ENCODE measurements around the gene MYADML2. TPM values are rescaled to one million over a fixed set of nuclear protein-coding genes. Genes with fewer than 3 reads are reported as not detected.

The MYADML2 gene
- total and polyA plus RNA-seq, 8 donors, result not detected

GRCh38 chr17:81922566-81923301 is 24.3 kb downstream of the MYADML2 start:
- intact Hi-C loops (cut with DNase I; ENCODE audit: low total_unique reads), result no loop called here
- DNase-seq, result no peak
- 81 to 90% (median 88%) methylated on average over 42 to 58 of the region's 58 CpGs for WGBS, 5 donors
- H3K36me3 ChIP-seq, result peaks cover 23 to 39% (median 30%) of the 10 kb centered on the region in 4 donors
- peak overlapping the region; percentile 28 to 41 (median 36) for H3K4me3 ChIP-seq
- no peaks in the 10 kb centered on the region for H3K27me3 ChIP-seq
- H3K27ac ChIP-seq, result peak overlapping the region; percentile 29 to 99 (median 98)
- TF ChIP-seq CTCF (IDR thresholded peaks at IDR 0.05), result no peak
- no peak for TF ChIP-seq EP300 (IDR thresholded peaks at IDR 0.05)
- TF ChIP-seq POLR2A (IDR thresholded peaks at IDR 0.05), result no peak
- TF ChIP-seq POLR2AphosphoS5 (IDR thresholded peaks at IDR 0.05), result no peak
- peaks cover 59 to 89% (median 81%) of the 10 kb centered on the region in 4 donors for H3K4me1 ChIP-seq
- H3K9me3 ChIP-seq, result no peaks in the 10 kb centered on the region

- peaks cover 62 to 94% (median 84%) of the 10 kb centered on the region in 4 donors for H3K4me1 ChIP-seq
- H3K27me3 ChIP-seq, result no peaks in the 10 kb centered on the region
- no peaks in the 10 kb centered on the region for H3K9me3 ChIP-seq
- TF ChIP-seq POLR2A (IDR thresholded peaks at IDR 0.05) (no peak), EP300 (IDR thresholded peaks at IDR 0.05) (no peak), POLR2AphosphoS5 (IDR thresholded peaks at IDR 0.05) (no peak), CTCF (IDR thresholded peaks at IDR 0.05) (no peak)
- 94 to 96% (median 94%) methylated on average over 21 to 23 of the region's 23 CpGs for WGBS, 5 donors
- peak overlapping the region in 3 of 5 donors; percentile 79 to 99 (median 98) for H3K27ac ChIP-seq
- no peak for DNase-seq
- H3K4me3 ChIP-seq, result peak overlapping the region in 2 of 4 donors; percentile 38 to 41
- intact Hi-C loops (cut with DNase I; ENCODE audit: low total_unique reads), result no loop called here
- H3K36me3 ChIP-seq, result peaks cover 23 to 39% (median 30%) of the 10 kb centered on the region in 4 donors
Measured at GRCh38 chr17:81921996-81922565, 25.0 kb downstream of the MYADML2 start.

- no peaks in the 10 kb centered on the region for H3K27me3 ChIP-seq
- no peak overlapping the region for H3K4me3 ChIP-seq
- peaks cover 23 to 39% (median 30%) of the 10 kb centered on the region in 4 donors for H3K36me3 ChIP-seq
- H3K27ac ChIP-seq, result peak overlapping the region in 2 of 5 donors; percentile 98 to 99
- intact Hi-C loops (cut with DNase I; ENCODE audit: low total_unique reads), result no loop called here
- TF ChIP-seq POLR2A (IDR thresholded peaks at IDR 0.05) (no peak), EP300 (IDR thresholded peaks at IDR 0.05) (no peak), CTCF (IDR thresholded peaks at IDR 0.05) (no peak), POLR2AphosphoS5 (IDR thresholded peaks at IDR 0.05) (no peak)
- H3K9me3 ChIP-seq, result no peaks in the 10 kb centered on the region
- H3K4me1 ChIP-seq, result peaks cover 68 to 97% (median 90%) of the 10 kb centered on the region in 4 donors
- WGBS, 5 donors, result 75 to 86% (median 81%) methylated on average over 3 of the region's 3 CpGs
- DNase-seq, result no peak
Measured at GRCh38 chr17:81921537-81921862, 25.5 kb downstream of the MYADML2 start.

GRCh38 chr17:81920612-81921536 is 26.2 kb downstream of the MYADML2 start:
- no peak for TF ChIP-seq EP300 (IDR thresholded peaks at IDR 0.05)
- no peak for TF ChIP-seq CTCF (IDR thresholded peaks at IDR 0.05)
- TF ChIP-seq POLR2AphosphoS5 (IDR thresholded peaks at IDR 0.05), result no peak
- TF ChIP-seq POLR2A (IDR thresholded peaks at IDR 0.05), result no peak
- Histone ChIP-seq H3K36me3 (peaks cover 23 to 42% (median 32%) of the 10 kb centered on the region in 4 donors), H3K27me3 (no peaks in the 10 kb centered on the region), H3K4me3 (no peak overlapping the region), H3K9me3 (no peaks in the 10 kb centered on the region), H3K4me1 (peaks cover 65 to 97% (median 91%) of the 10 kb centered on the region in 4 donors), H3K27ac (peak overlapping the region; percentile 34 to 98 (median 84))
- DNase-seq, result no peak
- 81 to 90% (median 86%) methylated on average over 31 to 33 of the region's 33 CpGs for WGBS, 5 donors
- intact Hi-C loops (cut with DNase I; ENCODE audit: low total_unique reads), result no loop called here
